Fibroblast of mammary gland (primary cell): Measurements from ENCODE around the gene POLRMT.

Source experiments
- DNase-seq: peaks from one replicate; pipeline ENCODE4 v3.0.0-alpha.2; 2010; ENCODE audit warnings: low read depth
- H3K4me3 ChIP-seq: 2 replicates; pipeline ENCODE4 v1.5.1; 2011; ENCODE audit warnings: low read depth, mild to moderate bottlenecking, low read length, moderate library complexity; ENCODE audit not compliant: control insufficient read depth
- CTCF ChIP-seq: conservative IDR thresholded peaks from 2 replicates; pipeline ENCODE4 v1.5.1; 2011; ENCODE audit warnings: low read depth, low read length, inconsistent platforms; ENCODE audit not compliant: control insufficient read depth, insufficient read depth

The POLRMT gene

GRCh38 chr19:678791-679388 is 45.6 kb upstream of the POLRMT start:
- H3K4me3 ChIP-seq = peak overlapping the region; percentile 47
- no peak for TF ChIP-seq CTCF
- DNase-seq = no peak

- TF ChIP-seq CTCF = no peak
- H3K4me3 ChIP-seq = peak overlapping the region; percentile 79
- no peak for DNase-seq
Measured at GRCh38 chr19:677601-678436, 44.5 kb upstream of the POLRMT start.

- no peak for TF ChIP-seq CTCF
- DNase-seq = peak; percentile 85
- H3K4me3 ChIP-seq = peak overlapping the region; percentile 79
Measured at GRCh38 chr19:677201-677600, 43.9 kb upstream of the POLRMT start.

- no peak for TF ChIP-seq CTCF
- no peak for DNase-seq
- peak within 1 kb of the TSS; percentile 79 for H3K4me3 ChIP-seq
Measured at GRCh38 chr19:676339-677105, 43.2 kb upstream of the POLRMT start, which contains the start of gene FSTL3. TSS of gene FSTL3 (plus strand) at chr19:676392. CDS start at chr19:676424, 32 bp downstream.

GRCh38 chr19:676007-676338 is 42.6 kb upstream of the POLRMT start:
- H3K4me3 ChIP-seq = peak overlapping the region; percentile 28
- DNase-seq = no peak
- TF ChIP-seq CTCF = no peak

GRCh38 chr19:674282-675151 is 41.2 kb upstream of the POLRMT start:
- TF ChIP-seq CTCF = no peak
- no peak for DNase-seq

More at GRCh38 chr19:674282-675151, 41.2 kb upstream of the POLRMT start:
- H3K4me3 ChIP-seq = no peak overlapping the region
